NCI-H2029 (cell line): Measurements from ENCODE around the gene SLAMF1.
"Not testable (repeated sequence)": the region's sequence is repeated elsewhere in the genome, so short reads cannot be mapped to it uniquely, and the experiment has no call there.

Experiments used
- DNase-seq: peaks from one replicate; lab custom pipeline; 2025; lab: John Stamatoyannopoulos, UW

The SLAMF1 gene

GRCh38 chr1:160560045-160560705 lies 86.7 kb downstream of the SLAMF1 start:
- no peak for DNase-seq

GRCh38 chr1:160559437-160559836 lies 87.4 kb downstream of the SLAMF1 start:
- not testable (repeated sequence) for DNase-seq

- DNase-seq: no peak
These were observed 88.0 kb downstream of the SLAMF1 start for GRCh38 chr1:160558660-160559380.
